Activated T-cell treated with anti-CD3 and anti-CD28 coated beads, Interleukin-2, amount 50 U/mL, for 1 hour (primary cell): ENCODE data around the gene SERPINH1.

Experiments used
- DNase-seq: peaks from one replicate; pipeline ENCODE4 v3.0.0-alpha.2; 2020

The SERPINH1 gene

DNA sequence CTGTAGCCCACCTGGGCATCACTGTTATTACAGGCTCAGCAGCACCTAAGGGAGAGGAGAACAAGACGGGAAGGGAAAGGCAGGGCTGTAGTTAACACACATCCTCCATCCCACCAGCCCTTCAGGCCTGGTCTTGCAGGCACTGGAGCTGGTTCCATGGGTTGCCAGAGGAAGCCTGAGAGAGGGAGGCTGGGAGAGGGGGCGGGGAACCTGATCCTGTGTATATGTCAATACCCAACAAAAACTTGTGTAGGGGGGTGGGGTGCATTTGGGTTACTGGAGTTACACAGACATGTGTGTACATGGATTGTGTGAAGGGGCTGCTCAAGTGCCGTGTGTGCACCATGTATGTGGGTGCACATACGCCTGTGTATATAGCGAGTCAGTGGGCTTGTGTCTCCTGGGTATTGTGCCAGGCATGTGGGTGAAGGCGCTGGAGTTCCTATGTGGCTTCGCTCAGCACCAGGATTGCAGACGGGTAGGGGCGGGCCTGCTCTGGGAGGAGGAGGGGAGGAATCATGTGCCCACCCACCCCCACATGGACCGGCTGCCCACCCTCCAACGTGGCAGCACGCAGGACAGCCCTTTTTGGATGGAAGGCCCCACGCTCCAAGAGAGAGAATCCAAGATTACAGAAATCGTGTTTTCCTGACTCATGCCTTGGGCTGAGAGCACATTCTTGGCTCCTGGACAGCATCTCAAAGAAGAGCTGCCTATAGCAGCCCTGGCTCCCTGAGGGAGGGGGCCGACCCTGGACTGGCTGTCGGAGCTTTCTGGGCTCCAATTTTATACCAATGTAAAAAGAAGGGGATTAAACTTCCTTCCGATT, 4.2 kb upstream of the SERPINH1 start:
- DNase-seq = no peak

GRCh38 chr11:75558939-75559843, 2.9 kb upstream of the SERPINH1 start:
- no peak for DNase-seq

- no peak for DNase-seq
These were observed 1.4 kb upstream of the SERPINH1 start for GRCh38 chr11:75560644-75561043.

DNA sequence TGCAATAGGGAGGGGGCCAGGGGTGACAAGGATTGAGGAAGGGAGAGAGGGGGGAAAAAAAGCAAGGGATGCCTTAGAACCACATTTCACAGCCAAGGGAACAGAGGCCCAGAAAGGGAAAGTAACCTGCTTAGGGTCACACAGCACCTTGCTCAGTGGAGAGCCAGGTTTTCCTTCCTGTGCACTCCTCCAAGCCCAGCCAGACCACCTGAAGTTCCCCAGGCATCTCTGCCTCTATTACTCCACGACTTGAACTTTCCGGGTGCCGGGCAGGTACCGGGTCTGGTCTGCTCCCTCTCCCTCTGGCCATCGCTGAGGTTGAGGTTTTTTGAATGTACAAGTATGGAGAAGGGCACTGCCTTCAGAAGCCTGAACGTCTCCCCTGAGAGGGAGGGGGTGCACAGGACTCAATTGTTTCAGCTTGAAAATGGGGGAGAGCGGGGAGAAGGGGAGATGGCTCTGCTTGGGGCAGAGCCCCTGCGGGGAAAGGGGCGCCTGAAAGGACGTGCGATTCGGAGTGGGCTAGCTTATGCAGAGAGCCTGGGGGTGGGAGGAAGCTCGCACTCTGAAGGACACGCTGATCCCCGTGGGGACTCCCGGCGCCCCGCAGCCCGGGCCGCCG, 516 bp upstream of the SERPINH1 start:
- no peak for DNase-seq

DNA sequence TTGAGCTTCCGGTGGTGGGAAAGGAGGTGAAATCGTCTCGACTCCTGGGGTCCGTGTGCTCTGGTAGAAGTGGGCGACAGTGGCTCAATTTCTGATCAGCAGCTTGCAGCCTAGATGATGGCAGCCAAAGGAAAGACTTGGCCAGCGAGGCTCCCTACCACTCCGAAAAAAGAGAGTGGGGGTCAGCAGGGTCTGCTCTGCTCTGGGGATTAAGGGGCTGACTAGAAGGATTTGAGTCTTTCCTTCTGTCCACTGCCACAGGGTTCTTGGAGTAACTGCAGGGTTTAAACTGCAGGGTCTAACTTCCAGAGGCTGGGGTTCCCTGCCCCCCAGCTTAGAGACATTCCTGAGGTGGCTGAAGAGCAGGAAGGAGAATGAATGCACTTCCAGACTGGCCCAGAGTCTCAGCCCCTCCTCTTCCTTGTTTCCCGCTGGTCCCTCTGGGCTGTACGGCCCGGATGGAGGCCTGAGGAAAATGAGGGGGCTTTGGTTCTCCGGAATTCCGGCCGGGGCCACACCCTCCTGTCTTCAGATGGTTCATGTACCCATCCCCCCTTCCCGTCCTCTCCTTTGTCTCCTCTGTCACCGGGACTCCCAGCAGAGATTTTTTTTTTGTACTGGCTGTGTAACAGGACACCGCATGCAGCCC, 907 bp downstream of the SERPINH1 start:
- no peak for DNase-seq

DNA sequence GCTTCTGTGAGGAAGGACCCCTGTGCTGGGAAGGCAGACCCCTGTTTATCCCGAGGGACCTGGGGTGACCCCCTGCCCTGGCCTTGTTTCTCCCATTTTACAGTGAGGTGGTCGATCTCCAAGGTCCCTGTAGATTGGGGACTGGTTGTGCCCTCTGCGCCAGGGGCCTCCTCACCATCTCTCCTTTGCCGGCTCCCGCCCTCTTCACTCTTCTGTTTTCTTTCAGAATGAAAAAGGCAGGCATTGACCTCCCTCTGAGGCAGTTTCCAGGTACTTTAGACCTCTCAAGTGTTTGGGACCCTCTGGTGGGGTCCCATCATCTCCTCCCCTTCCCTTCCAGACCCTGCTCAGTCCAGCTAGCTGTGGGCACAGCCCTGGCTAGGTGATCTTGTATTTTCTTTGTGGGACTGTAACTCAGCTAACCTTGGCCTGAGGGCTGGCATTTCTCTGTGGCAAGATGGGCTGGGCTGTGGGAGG, 1.5 kb downstream of the SERPINH1 start:
- no peak for DNase-seq

- no peak for DNase-seq
These were observed 2.0 kb downstream of the SERPINH1 start for GRCh38 chr11:75563978-75564552.

DNA sequence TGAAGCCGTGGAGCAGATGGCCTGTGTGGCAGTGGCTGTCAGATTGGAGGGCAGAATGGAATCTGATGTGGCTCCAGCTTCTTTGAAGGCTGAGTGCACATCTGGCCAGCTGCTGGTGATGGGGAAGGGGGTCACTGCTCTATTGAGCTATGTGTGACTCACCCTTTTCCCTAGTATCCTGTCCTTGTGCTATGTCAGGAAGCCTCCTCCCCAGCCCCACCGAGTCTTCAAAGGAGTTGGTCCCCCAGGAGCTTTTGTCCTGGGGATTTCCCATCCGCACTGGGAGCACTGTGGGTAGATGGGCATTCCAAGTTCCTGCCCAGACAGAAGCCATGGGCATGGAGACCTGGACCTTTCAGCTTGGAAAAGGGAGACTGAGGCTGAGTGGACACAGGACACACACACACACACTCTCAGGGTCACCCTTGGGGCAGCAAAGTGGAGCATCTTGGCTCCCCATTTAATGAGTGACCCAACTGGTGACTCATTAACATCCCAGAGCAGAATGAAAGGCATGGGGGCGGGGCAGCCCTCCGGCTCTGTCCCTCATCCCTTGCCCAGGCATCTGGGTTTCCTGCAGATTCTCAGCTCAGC, 3.3 kb downstream of the SERPINH1 start:
- DNase-seq = no peak

DNA sequence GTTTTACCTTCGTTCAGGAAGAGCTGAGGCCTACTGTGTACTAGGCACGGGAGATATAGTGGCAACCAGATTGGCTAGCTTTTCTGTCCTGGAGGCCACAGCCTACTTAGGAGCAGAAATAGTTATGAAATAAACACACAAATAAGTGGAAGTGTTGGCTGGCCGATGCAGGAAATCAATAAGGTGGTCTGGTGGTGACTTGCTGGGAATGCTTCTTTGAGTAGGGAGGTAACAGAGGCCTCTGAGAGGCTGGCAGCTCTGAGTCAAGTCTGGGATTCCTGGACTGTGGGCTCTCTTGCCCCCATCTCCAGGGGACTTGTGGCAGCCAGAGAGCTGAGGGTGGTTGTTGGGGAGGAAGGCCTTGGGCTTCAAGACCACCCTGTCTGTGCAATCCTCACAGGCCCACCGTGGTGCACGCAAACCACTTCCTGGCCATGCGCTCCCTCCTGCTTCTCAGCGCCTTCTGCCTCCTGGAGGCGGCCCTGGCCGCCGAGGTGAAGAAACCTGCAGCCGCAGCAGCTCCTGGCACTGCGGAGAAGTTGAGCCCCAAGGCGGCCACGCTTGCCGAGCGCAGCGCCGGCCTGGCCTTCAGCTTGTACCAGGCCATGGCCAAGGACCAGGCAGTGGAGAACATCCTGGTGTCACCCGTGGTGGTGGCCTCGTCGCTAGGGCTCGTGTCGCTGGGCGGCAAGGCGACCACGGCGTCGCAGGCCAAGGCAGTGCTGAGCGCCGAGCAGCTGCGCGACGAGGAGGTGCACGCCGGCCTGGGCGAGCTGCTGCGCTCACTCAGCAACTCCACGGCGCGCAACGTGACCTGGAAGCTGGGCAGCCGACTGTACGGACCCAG, 4.1 kb downstream of the SERPINH1 start:
- no peak for DNase-seq

GRCh38 chr11:75566763-75567279, 4.8 kb downstream of the SERPINH1 start:
- no peak for DNase-seq

GRCh38 chr11:75567971-75568370, 5.9 kb downstream of the SERPINH1 start:
- no peak for DNase-seq

GRCh38 chr11:75568616-75569219, 6.7 kb downstream of the SERPINH1 start:
- no peak for DNase-seq

GRCh38 chr11:75570559-75571139, 8.6 kb downstream of the SERPINH1 start:
- no peak for DNase-seq

DNA sequence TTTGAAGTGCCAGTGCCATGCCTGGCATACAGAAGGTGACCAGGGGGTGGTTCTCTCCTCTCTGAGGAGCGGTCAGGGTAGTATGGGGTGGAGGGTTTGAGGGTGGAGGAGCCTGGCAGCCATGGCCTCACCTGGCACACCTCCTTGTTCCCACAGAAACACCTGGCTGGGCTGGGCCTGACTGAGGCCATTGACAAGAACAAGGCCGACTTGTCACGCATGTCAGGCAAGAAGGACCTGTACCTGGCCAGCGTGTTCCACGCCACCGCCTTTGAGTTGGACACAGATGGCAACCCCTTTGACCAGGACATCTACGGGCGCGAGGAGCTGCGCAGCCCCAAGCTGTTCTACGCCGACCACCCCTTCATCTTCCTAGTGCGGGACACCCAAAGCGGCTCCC, 9.6 kb downstream of the SERPINH1 start:
- DNase-seq = no peak

GRCh38 chr11:75572744-75573143, 10.7 kb downstream of the SERPINH1 start:
- no peak for DNase-seq

GRCh38 chr11:75574698-75575602, 12.9 kb downstream of the SERPINH1 start:
- no peak for DNase-seq

DNA sequence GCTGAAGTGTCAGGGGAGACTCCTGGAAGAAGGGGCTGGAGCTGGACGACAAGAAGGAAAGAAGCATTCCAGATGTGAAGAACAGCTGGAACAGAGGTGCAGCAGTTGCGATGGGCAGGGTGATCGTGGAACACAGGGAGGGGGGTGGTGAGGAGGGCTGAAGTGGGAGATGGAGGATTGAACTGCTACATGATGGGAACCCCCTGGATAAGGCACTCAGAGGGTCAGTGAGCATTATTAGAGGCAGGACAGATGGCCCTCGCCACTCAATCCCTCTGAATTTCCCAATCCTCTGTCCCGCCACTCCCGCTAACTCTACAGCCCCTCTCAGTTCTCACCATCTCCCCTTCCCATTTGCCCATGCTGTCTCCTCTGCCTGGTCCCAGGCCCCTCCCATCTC, 14.0 kb downstream of the SERPINH1 start:
- no peak for DNase-seq

DNA sequence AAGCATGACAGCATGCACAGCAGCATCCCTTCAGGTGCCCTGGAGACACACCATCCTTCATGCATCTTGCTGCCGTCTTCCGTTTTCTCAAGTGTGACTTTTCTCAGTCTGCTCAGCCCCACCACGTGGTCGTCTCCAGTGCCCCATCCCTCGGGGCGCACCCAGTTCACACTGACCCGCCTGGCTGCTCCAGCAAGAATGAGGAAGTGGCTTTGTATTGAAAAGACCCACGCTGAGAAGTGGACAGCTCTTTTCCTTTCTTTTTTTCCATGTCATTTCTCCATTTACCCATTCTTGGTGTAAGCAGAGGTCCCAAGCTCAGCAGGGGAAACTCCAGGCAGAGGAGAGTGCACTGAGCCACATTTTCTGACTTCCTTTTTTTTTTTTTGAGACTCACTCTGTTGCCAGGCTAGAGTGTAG, 14.5 kb downstream of the SERPINH1 start:
- no peak for DNase-seq

- DNase-seq = peak; percentile 70
These were observed 15.2 kb downstream of the SERPINH1 start for GRCh38 chr11:75577207-75577606.
